Measurements from ENCODE around the gene ODC1. TPM values are rescaled to one million over a fixed set of nuclear protein-coding genes. Genes with fewer than 3 reads are reported as not detected.

ODC1 gene
- total and polyA plus RNA-seq, 2 donors (not counting 3 experiments of a cell fraction or from before 2014, with no cell fraction given) = 109 to 132 TPM

- H4K20me1 ChIP-seq (replicated peaks; ENCODE audit: control insufficient read depth, extremely low read depth, insufficient read depth, low read length) = no peaks in the 10 kb centered on the region
- FAIRE-seq = no peak
- dilution Hi-C loops (cut with MboI; ENCODE audit: extremely low pct_ligation_motif_present, low sequenced_read_pairs) = no loop called here
- H3K4me3 ChIP-seq (replicated peaks in 1 of 3; ENCODE audit: insufficient read depth in 1 of 3, low read depth in 1 of 3, low read length in 3 of 3) = no peak overlapping the region
- H3K9ac ChIP-seq (replicated peaks; ENCODE audit: extremely low read depth, insufficient read depth, low read length) = no peak overlapping the region
- no peak overlapping the region for H3K4me2 ChIP-seq (ENCODE audit: insufficient read depth, low read length)
- no peak for DNase-seq (ENCODE audit: low read depth, low spot score)
- H3K4me1 ChIP-seq (ENCODE audit: control insufficient read depth, extremely low read depth, insufficient read depth, low read length) = no peaks in the 10 kb centered on the region
- no peaks in the 10 kb centered on the region for H3K79me2 ChIP-seq (ENCODE audit: control insufficient read depth, insufficient read depth, low read length)
- H3K27me3 ChIP-seq (ENCODE audit: control insufficient read depth in 2 of 2, insufficient read depth in 2 of 2, low read length in 2 of 2) = no peaks in the 10 kb centered on the region
- H3K36me3 ChIP-seq (ENCODE audit: control insufficient read depth in 2 of 2, extremely low read depth in 1 of 2, insufficient read depth in 2 of 2, low read length in 2 of 2) = peaks cover 0 to 9% of the 10 kb centered on the region in 2 experiments
- H3K9me3 ChIP-seq (replicated peaks; ENCODE audit: control insufficient read depth, insufficient read depth, low read length) = no peaks in the 10 kb centered on the region
- TF ChIP-seq EZH2 (IDR thresholded peaks at IDR 0.05; ENCODE audit: borderline replicate concordance, low read depth, low read length, severe bottlenecking) (no peak), GATA2 (IDR thresholded peaks at IDR 0.05; ENCODE audit: insufficient read depth, insufficient read length, low read depth, low read length) (no peak), FOS (IDR thresholded peaks at IDR 0.05; ENCODE audit: borderline replicate concordance, insufficient read depth, low read length) (no peak)
- no peaks in the 10 kb centered on the region for H3K9me1 ChIP-seq (replicated peaks; ENCODE audit: control insufficient read depth, extremely low read depth, insufficient read depth, low read length)
- no peak overlapping the region for H2AFZ ChIP-seq (ENCODE audit: low read depth, low read length)
- intact Hi-C loops (cut with micrococcal nuclease) = no loop called here
- ChIA-PET CTCF (interaction anchor here (1.2 to 3.0 kb wide), 2 partner anchors 16 to 352 kb away, joined by 3 to 9 read pairs; no protein-coding TSS in a partner anchor), POLR2A (no interaction called here)
- no peak overlapping the region for H3K27ac ChIP-seq (ENCODE audit: insufficient read depth, low read depth, low read length)
- no TSS peak for BruUV-seq (replicated peaks)
Measured at GRCh38 chr2:10424916-10425505, 23.1 kb downstream of the ODC1 start.

- H3K9me3 ChIP-seq (replicated peaks; ENCODE audit: control insufficient read depth, insufficient read depth, low read length) = no peaks in the 10 kb centered on the region
- H3K79me2 ChIP-seq (ENCODE audit: control insufficient read depth, insufficient read depth, low read length) = no peaks in the 10 kb centered on the region
- TF ChIP-seq, protein P1, sequence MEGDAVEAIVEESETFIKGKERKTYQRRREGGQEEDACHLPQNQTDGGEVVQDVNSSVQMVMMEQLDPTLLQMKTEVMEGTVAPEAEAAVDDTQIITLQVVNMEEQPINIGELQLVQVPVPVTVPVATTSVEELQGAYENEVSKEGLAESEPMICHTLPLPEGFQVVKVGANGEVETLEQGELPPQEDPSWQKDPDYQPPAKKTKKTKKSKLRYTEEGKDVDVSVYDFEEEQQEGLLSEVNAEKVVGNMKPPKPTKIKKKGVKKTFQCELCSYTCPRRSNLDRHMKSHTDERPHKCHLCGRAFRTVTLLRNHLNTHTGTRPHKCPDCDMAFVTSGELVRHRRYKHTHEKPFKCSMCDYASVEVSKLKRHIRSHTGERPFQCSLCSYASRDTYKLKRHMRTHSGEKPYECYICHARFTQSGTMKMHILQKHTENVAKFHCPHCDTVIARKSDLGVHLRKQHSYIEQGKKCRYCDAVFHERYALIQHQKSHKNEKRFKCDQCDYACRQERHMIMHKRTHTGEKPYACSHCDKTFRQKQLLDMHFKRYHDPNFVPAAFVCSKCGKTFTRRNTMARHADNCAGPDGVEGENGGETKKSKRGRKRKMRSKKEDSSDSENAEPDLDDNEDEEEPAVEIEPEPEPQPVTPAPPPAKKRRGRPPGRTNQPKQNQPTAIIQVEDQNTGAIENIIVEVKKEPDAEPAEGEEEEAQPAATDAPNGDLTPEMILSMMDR (IDR thresholded peaks at IDR 0.05; ENCODE audit: extremely low read depth in 1 of 2, insufficient read depth in 1 of 2, low read depth in 1 of 2, low read length in 2 of 2) = no peak
- TF ChIP-seq EZH2 (IDR thresholded peaks at IDR 0.05; ENCODE audit: borderline replicate concordance, low read depth, low read length, severe bottlenecking) = no peak
- no peak for TF ChIP-seq GATA2 (IDR thresholded peaks at IDR 0.05; ENCODE audit: insufficient read depth, insufficient read length, low read depth, low read length)
- TF ChIP-seq JUN (IDR thresholded peaks at IDR 0.05; ENCODE audit: borderline replicate concordance, insufficient read depth, insufficient read length, low read depth) = no peak
- no peak for TF ChIP-seq MYC (IDR thresholded peaks at IDR 0.05; ENCODE audit: low read depth, low read length)
- TF ChIP-seq, protein P2, sequence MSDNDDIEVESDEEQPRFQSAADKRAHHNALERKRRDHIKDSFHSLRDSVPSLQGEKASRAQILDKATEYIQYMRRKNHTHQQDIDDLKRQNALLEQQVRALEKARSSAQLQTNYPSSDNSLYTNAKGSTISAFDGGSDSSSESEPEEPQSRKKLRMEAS (IDR thresholded peaks at IDR 0.05; ENCODE audit: insufficient read depth, insufficient read length) = no peak
- no peak for TF ChIP-seq FOS (IDR thresholded peaks at IDR 0.05; ENCODE audit: borderline replicate concordance, insufficient read depth, low read length)
- no peak for TF ChIP-seq POLR2AphosphoS5 (IDR thresholded peaks at IDR 0.05; ENCODE audit: insufficient read depth, low read depth, low read length)
- no peak for TF ChIP-seq POLR2A (IDR thresholded peaks at IDR 0.05; ENCODE audit: low read depth, low read length)
- POLR2A ChIA-PET = no interaction called here
- no peak overlapping the region for H3K4me2 ChIP-seq (ENCODE audit: insufficient read depth, low read length)
- H3K27me3 ChIP-seq (ENCODE audit: control insufficient read depth in 2 of 2, insufficient read depth in 2 of 2, low read length in 2 of 2) = no peaks in the 10 kb centered on the region
- no peaks in the 10 kb centered on the region for H3K9me1 ChIP-seq (replicated peaks; ENCODE audit: control insufficient read depth, extremely low read depth, insufficient read depth, low read length)
- no peaks in the 10 kb centered on the region for H4K20me1 ChIP-seq (replicated peaks; ENCODE audit: control insufficient read depth, extremely low read depth, insufficient read depth, low read length)
- peaks cover 0 to 9% of the 10 kb centered on the region in 2 experiments for H3K36me3 ChIP-seq (ENCODE audit: control insufficient read depth in 2 of 2, extremely low read depth in 1 of 2, insufficient read depth in 2 of 2, low read length in 2 of 2)
- no peak overlapping the region for H3K27ac ChIP-seq (ENCODE audit: insufficient read depth, low read depth, low read length)
- CTCF ChIA-PET = interaction anchor here (0.7 to 3.0 kb wide), 3 partner anchors 11 to 352 kb away, joined by 3 to 9 read pairs (median 3); no protein-coding TSS in a partner anchor
- H3K9ac ChIP-seq (replicated peaks; ENCODE audit: extremely low read depth, insufficient read depth, low read length) = no peak overlapping the region
- DNase-seq (ENCODE audit: low read depth, low spot score) (no peak), FAIRE-seq (no peak)
- H2AFZ ChIP-seq (ENCODE audit: low read depth, low read length) = no peak overlapping the region
- dilution Hi-C loops (cut with MboI; ENCODE audit: extremely low pct_ligation_motif_present, low sequenced_read_pairs) = no loop called here
- H3K4me3 ChIP-seq (replicated peaks in 1 of 3; ENCODE audit: insufficient read depth in 1 of 3, low read depth in 1 of 3, low read length in 3 of 3) = no peak overlapping the region
- no peaks in the 10 kb centered on the region for H3K4me1 ChIP-seq (ENCODE audit: control insufficient read depth, extremely low read depth, insufficient read depth, low read length)
- no TSS peak for BruUV-seq (replicated peaks)
- intact Hi-C loops (cut with micrococcal nuclease) = no loop called here
Measured at GRCh38 chr2:10424051-10424450, 24.1 kb downstream of the ODC1 start.
